Activated T-helper 2 cell treated with anti-CD3 and anti-CD28 coated beads, Interferon-gamma antibody, Interleukin-2, Interleukin-4, amounts not matched to agents 10 μg/mL and 5 μg/mL and 100 μg/mL, durations not matched to agents 14 hours and 24 hours and 36 hours (primary cell): ENCODE data around the gene PTGS2. TPM values are rescaled to one million over a fixed set of nuclear protein-coding genes. Genes with fewer than 3 reads are reported as not detected.
"Not testable (repeated sequence)": the region's sequence is repeated elsewhere in the genome, so short reads cannot be mapped to it uniquely, and the experiment has no call there.

Experiments
- DNase-seq: peaks from one replicate; pipeline ENCODE4 v3.0.0; 2021; ENCODE audit warnings: low spot score
- H3K27ac Mint-ChIP-seq: one replicate; pipeline ENCODE4 v1.8.0; 2021; ENCODE audit warnings: mixed read lengths
- H3K27me3 Mint-ChIP-seq: one replicate; pipeline ENCODE4 v1.8.0; 2021; ENCODE audit warnings: low read depth, mixed read lengths
- H3K36me3 Mint-ChIP-seq: one replicate; pipeline ENCODE4 v1.8.0; 2021; ENCODE audit warnings: low read depth, mixed read lengths
- H3K4me1 Mint-ChIP-seq: one replicate; pipeline ENCODE4 v1.8.0; 2021; ENCODE audit warnings: low read depth, mixed read lengths
- H3K4me3 Mint-ChIP-seq: one replicate; pipeline ENCODE4 v1.8.0; 2021; ENCODE audit warnings: low read depth, mild to moderate bottlenecking, moderate library complexity, mixed read lengths
- H3K9me3 Mint-ChIP-seq: one replicate; pipeline ENCODE4 v1.8.0; 2021; ENCODE audit warnings: mixed read lengths
- intact Hi-C: fragments of 100-400 bp; cut with micrococcal nuclease; formaldehyde crosslinking; loops from one replicate; pipeline ENCODE4 v1.15.1; 2023
- total RNA-seq: library from RNA; stranded (reverse); gene quantifications from 2 replicates; pipeline ENCODE4 v1.2.3, GENCODE V29; 2022

Gene PTGS2
- total RNA-seq, 1 donor from 2014 or later, result 112 TPM

- intact Hi-C loops, result no loop called here
- Mint-ChIP-seq H3K9me3 (no peaks in the 10 kb centered on the region), H3K36me3 (no peaks in the 10 kb centered on the region), H3K4me1 (no peaks in the 10 kb centered on the region), H3K4me3 (no peak overlapping the region), H3K27me3 (peaks cover 1% of the 10 kb centered on the region), H3K27ac (no peak overlapping the region)
- DNase-seq, result no peak
Observed at GRCh38 chr1:186662752-186663151, 17.5 kb downstream of the PTGS2 start.

- Mint-ChIP-seq H3K9me3 (no peaks in the 10 kb centered on the region), H3K36me3 (no peaks in the 10 kb centered on the region), H3K27ac (no peak overlapping the region), H3K4me1 (no peaks in the 10 kb centered on the region), H3K27me3 (no peaks in the 10 kb centered on the region), H3K4me3 (no peak overlapping the region)
- intact Hi-C loops, result no loop called here
- DNase-seq, result no peak
Observed at GRCh38 chr1:186659890-186660341, 20.3 kb downstream of the PTGS2 start.

GRCh38 chr1:186658999-186659398, 21.2 kb downstream of the PTGS2 start:
- no peak overlapping the region for H3K4me3 Mint-ChIP-seq
- H3K27me3 Mint-ChIP-seq, result no peaks in the 10 kb centered on the region
- H3K9me3 Mint-ChIP-seq, result no peaks in the 10 kb centered on the region

GRCh38 chr1:186657481-186657880, 22.7 kb downstream of the PTGS2 start:
- Mint-ChIP-seq H3K36me3 (no peaks in the 10 kb centered on the region), H3K4me1 (no peaks in the 10 kb centered on the region), H3K4me3 (no peak overlapping the region), H3K9me3 (no peaks in the 10 kb centered on the region), H3K27me3 (peaks cover 5% of the 10 kb centered on the region), H3K27ac (no peak overlapping the region)
- intact Hi-C loops, result no loop called here
- DNase-seq, result no peak

More at GRCh38 chr1:186658999-186659398, 21.2 kb downstream of the PTGS2 start:
- intact Hi-C loops, result no loop called here
- DNase-seq, result no peak
- no peak overlapping the region for H3K27ac Mint-ChIP-seq
- no peaks in the 10 kb centered on the region for H3K36me3 Mint-ChIP-seq
- no peaks in the 10 kb centered on the region for H3K4me1 Mint-ChIP-seq

- H3K27ac Mint-ChIP-seq, result no peak overlapping the region
- no peak for DNase-seq
- intact Hi-C loops, result no loop called here
- no peak overlapping the region for H3K4me3 Mint-ChIP-seq
- H3K36me3 Mint-ChIP-seq, result no peaks in the 10 kb centered on the region
- no peaks in the 10 kb centered on the region for H3K9me3 Mint-ChIP-seq
- no peaks in the 10 kb centered on the region for H3K4me1 Mint-ChIP-seq
- peaks cover 5% of the 10 kb centered on the region for H3K27me3 Mint-ChIP-seq
Observed at GRCh38 chr1:186655876-186656275, 24.3 kb downstream of the PTGS2 start.

- no peaks in the 10 kb centered on the region for H3K4me1 Mint-ChIP-seq
- no peak for DNase-seq
- no peak overlapping the region for H3K4me3 Mint-ChIP-seq
- H3K27me3 Mint-ChIP-seq, result peaks cover 5% of the 10 kb centered on the region
- H3K36me3 Mint-ChIP-seq, result no peaks in the 10 kb centered on the region
- no peaks in the 10 kb centered on the region for H3K9me3 Mint-ChIP-seq
- intact Hi-C loops, result no loop called here
- no peak overlapping the region for H3K27ac Mint-ChIP-seq
Observed at GRCh38 chr1:186654741-186655140, 25.5 kb downstream of the PTGS2 start.

GRCh38 chr1:186653312-186653711, 26.9 kb downstream of the PTGS2 start:
- no peaks in the 10 kb centered on the region for H3K4me1 Mint-ChIP-seq
- intact Hi-C loops, result no loop called here
- no peak for DNase-seq
- H3K36me3 Mint-ChIP-seq, result no peaks in the 10 kb centered on the region
- H3K27me3 Mint-ChIP-seq, result peaks cover 5% of the 10 kb centered on the region
- no peaks in the 10 kb centered on the region for H3K9me3 Mint-ChIP-seq
- H3K27ac Mint-ChIP-seq, result no peak overlapping the region
- H3K4me3 Mint-ChIP-seq, result no peak overlapping the region

- no peaks in the 10 kb centered on the region for H3K4me1 Mint-ChIP-seq
Observed at GRCh38 chr1:186648613-186649012, 31.6 kb downstream of the PTGS2 start.

GRCh38 chr1:186647985-186648384, 32.2 kb downstream of the PTGS2 start:
- H3K36me3 Mint-ChIP-seq, H3K9me3 Mint-ChIP-seq, H3K4me1 Mint-ChIP-seq, H3K27me3 Mint-ChIP-seq, intact Hi-C loops, DNase-seq, H3K4me3 Mint-ChIP-seq, H3K27ac Mint-ChIP-seq: not testable (repeated sequence)

More at GRCh38 chr1:186648613-186649012, 31.6 kb downstream of the PTGS2 start:
- Mint-ChIP-seq H3K27ac (no peak overlapping the region), H3K9me3 (no peaks in the 10 kb centered on the region), H3K4me3 (no peak overlapping the region), H3K36me3 (no peaks in the 10 kb centered on the region), H3K27me3 (peaks cover 6% of the 10 kb centered on the region)
- no peak for DNase-seq
- intact Hi-C loops, result no loop called here

- no peak overlapping the region for H3K27ac Mint-ChIP-seq
- H3K27me3 Mint-ChIP-seq, result peaks cover 6% of the 10 kb centered on the region
- DNase-seq, result no peak
- no peaks in the 10 kb centered on the region for H3K9me3 Mint-ChIP-seq
- H3K36me3 Mint-ChIP-seq, result no peaks in the 10 kb centered on the region
- H3K4me3 Mint-ChIP-seq, result no peak overlapping the region
- intact Hi-C loops, result no loop called here
- H3K4me1 Mint-ChIP-seq, result peaks cover 2% of the 10 kb centered on the region
Observed at GRCh38 chr1:186643614-186644013, 36.6 kb downstream of the PTGS2 start.

- H3K4me3 Mint-ChIP-seq, intact Hi-C loops, H3K4me1 Mint-ChIP-seq, H3K27ac Mint-ChIP-seq, H3K9me3 Mint-ChIP-seq, DNase-seq, H3K27me3 Mint-ChIP-seq, H3K36me3 Mint-ChIP-seq: not testable (repeated sequence)
Observed at GRCh38 chr1:186637567-186637966, 42.7 kb downstream of the PTGS2 start.

- H3K27ac Mint-ChIP-seq, result no peak overlapping the region
- DNase-seq, result no peak
- peaks cover 4% of the 10 kb centered on the region for H3K27me3 Mint-ChIP-seq
- H3K36me3 Mint-ChIP-seq, result no peaks in the 10 kb centered on the region
- H3K4me3 Mint-ChIP-seq, result no peak overlapping the region
- no peaks in the 10 kb centered on the region for H3K9me3 Mint-ChIP-seq
- no peaks in the 10 kb centered on the region for H3K4me1 Mint-ChIP-seq
- intact Hi-C loops, result no loop called here
Observed at GRCh38 chr1:186636786-186637185, 43.4 kb downstream of the PTGS2 start.

GRCh38 chr1:186634511-186634910, 45.7 kb downstream of the PTGS2 start:
- H3K36me3 Mint-ChIP-seq, result no peaks in the 10 kb centered on the region
- peaks cover 5% of the 10 kb centered on the region for H3K27me3 Mint-ChIP-seq
- intact Hi-C loops, result no loop called here
- no peak for DNase-seq
- no peak overlapping the region for H3K27ac Mint-ChIP-seq
- H3K9me3 Mint-ChIP-seq, result no peaks in the 10 kb centered on the region
- H3K4me3 Mint-ChIP-seq, result no peak overlapping the region
- no peaks in the 10 kb centered on the region for H3K4me1 Mint-ChIP-seq

- intact Hi-C loops, result no loop called here
Observed at GRCh38 chr1:186633116-186633515, 47.1 kb downstream of the PTGS2 start.

More at GRCh38 chr1:186633116-186633515, 47.1 kb downstream of the PTGS2 start:
- H3K4me3 Mint-ChIP-seq, result no peak overlapping the region
- no peak for DNase-seq
- H3K27ac Mint-ChIP-seq, result no peak overlapping the region
- H3K4me1 Mint-ChIP-seq, result no peaks in the 10 kb centered on the region
- peaks cover 8% of the 10 kb centered on the region for H3K27me3 Mint-ChIP-seq
- H3K9me3 Mint-ChIP-seq, result no peaks in the 10 kb centered on the region
- no peaks in the 10 kb centered on the region for H3K36me3 Mint-ChIP-seq
